ENCODE results near the gene ENTREP1. TPM values are rescaled to one million over a fixed set of nuclear protein-coding genes. Genes with fewer than 3 reads are reported as not detected.
A peak's percentile ranks its signal among the peaks of the same experiment; 100 is the strongest.
"Not testable (repeated sequence)": the region's sequence is repeated elsewhere in the genome, so short reads cannot be mapped to it uniquely, and the experiment has no call there.

The ENTREP1 gene, protein sequence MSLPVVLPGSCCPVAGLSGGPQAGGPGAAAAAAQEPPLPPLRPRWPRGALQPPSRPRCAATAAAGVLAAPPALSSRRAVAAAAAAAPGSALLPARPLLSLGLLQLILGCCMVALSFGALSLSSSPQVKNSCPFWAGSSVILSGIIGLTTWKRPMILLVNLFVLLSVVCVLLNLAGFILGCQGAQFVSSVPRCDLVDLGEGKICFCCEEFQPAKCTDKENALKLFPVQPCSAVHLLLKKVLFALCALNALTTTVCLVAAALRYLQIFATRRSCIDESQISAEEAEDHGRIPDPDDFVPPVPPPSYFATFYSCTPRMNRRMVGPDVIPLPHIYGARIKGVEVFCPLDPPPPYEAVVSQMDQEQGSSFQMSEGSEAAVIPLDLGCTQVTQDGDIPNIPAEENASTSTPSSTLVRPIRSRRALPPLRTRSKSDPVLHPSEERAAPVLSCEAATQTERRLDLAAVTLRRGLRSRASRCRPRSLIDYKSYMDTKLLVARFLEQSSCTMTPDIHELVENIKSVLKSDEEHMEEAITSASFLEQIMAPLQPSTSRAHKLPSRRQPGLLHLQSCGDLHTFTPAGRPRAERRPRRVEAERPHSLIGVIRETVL
- polyA plus RNA-seq (2013, experiment 1 of 2; ENCODE audit: insufficient read length), result 0.16 TPM
- polyA plus RNA-seq (2013, experiment 2 of 2; ENCODE audit: insufficient read length), result 1.6 TPM

DNA sequence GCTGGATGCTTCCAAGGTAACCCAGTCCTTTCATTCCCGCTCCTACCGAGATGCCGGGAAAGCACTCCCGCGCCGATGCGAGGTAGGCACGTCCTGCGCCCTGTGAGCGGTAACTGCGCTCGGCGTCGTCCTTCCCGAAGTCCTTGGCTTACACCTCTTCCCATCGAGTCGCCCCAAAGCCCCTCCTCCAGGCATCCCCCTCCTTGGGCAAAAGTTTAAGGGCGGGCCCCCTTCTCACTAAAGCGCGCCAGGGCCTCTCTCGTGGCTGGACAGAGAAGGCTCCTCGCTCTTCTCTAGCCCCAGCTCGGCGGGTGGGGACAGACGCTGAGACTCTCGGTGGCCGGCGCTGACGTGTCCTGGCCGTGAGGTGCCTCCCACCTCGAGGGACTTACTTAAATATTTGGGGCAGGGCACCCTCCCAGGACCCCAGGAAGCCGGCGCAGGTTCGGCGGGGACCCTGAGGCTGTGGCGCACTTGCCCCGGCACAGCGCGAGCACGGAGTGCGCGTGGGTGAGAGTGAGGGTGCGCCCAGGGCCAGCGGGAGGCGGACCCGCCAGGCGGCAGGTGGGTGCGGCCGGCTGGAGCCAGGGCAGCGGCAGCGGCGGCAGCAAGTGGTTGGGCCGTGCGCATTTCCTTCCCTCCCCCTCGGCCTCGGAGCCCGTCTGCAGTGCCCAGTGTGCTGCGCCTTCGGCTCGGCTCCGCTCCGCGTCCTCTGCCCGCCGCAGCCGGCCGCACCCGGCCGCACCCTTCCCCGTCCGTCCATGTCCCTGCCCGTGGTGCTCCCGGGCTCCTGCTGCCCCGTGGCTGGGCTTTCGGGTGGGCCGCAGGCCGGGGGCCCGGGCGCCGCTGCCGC is at the start of gene ENTREP1:
Gene ENTREP1, plus strand, starts transcription at position 667 of the 853 bp plus-strand sequence. Its CDS starts 95 bp downstream, at position 762.
- peak; percentile 35 for DNase-seq

DNA sequence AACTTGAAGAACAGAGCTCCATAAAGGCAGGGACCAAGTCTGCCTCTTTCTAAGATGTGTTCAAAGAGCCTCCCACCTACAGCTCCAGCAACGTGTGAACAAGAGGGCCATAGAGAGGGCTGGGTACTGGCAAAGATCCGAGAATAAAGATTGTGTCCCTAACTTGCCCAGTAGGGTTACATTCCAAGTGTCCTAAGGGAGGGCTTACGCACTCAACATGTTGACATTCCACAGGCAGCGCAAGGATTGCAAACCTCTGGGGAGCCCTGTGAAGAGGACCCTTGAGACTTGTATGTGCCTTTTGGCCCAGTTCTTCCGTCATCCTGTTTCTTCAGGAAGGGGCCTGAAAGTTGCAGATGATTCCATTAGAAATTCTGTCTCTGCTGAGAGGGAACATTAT is 48.2 kb upstream of the ENTREP1 start:
- DNase-seq, result peak; percentile 32

DNA sequence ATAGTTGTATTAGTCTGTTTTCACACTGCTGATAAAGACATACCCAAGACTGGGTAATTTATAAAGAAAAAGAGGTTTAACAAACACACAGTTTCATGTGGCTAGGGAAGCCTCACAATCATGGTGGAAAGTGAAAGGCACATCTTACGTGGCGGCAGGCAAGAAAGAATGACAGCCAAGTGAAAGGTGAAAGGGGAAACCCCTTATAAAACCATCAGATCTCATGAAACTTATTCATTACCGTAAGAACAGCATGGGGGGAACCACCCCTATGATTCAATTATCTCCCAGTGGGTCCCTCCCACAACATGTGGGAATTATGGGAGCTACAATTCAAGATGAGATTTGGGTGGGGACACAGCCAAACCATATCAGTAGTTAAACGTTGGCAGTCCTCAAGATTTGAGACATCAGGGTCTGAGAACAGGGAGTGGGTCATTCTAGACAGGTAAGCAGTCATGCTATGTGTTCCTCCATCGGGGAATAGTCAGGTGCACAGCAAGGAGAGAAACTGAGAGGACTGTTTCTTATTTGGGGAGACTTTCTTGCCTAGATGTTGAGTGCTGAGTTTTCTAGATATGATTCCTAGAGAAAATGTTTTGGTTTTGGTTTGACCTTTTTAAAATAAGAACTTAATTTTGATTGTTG is 45.8 kb upstream of the ENTREP1 start:
- no peak for DNase-seq

DNA sequence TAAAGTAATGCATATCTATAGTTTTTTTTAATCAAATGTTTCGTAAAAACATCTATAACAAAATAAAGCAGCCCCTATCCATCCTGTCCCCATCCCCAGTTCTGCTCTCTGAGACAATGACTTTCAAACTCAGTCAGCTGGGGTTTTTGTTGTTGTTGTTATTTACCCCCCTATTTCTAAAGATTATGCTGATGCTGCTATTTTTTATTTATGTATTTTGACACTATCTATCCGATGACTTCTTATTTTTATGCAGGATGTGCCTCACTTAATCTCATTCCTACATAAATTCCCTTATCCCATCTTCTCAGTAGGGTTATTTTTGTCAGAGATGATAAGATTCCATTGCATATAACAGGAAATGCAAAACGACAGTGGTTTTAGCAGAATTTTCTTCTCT is 45.3 kb upstream of the ENTREP1 start:
- no peak for DNase-seq

DNA sequence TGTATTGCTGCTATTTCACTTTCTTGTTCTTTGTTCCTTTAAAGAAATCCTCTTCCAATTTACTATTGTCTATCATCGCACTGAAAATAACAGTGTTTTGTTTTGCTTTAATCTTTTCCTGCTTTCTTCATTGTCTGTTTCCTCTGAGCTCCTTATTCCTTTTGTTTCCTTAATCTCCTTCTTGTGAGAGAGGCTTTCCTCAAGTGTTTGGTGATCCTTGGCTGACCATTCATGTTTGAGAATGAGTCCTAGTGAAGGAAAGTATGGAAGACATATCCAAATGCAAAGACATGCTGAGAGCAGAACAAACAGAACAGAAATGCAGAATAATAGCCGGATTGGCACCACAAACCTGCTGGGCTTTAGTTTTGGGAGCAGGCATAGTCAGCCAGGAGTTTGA is 42.0 kb upstream of the ENTREP1 start:
- no peak for DNase-seq

DNA sequence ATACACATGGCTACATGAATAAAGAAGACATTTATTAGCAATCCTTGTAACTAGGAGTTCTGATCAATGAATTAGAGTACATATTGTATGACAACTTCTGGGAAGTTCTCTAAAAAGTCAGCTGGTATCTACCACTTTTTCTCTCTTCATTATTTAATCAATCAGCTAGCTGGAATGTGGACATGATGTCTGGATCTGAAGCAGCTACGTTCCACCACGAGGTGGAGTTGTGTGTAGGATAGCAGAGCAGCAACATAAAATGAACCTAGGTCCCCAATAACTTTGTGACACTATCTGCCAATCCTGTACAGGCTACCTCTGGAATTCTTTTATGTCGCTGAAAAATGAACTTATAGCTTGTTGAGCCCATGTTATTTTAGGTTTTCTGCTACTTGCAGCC is 32.9 kb upstream of the ENTREP1 start:
- DNase-seq, result no peak

DNA sequence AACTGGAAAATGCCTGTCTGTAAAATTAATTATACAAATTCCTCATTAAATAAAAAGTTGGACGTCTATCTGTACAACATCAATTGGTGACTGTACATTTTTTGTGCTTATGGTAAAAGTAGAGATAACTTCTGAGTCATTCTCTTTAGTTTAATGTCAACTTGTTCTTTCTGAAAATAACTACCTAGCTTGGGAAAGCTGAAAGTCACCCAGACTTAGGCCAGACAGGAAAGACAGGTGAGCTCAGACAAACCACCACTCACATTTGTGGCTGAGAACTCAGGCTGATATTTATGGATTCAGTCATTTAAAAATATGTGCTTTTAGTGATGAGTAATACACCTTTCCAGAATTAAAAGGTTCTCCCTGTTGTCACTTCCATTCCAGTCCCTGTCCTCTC is 31.9 kb upstream of the ENTREP1 start:
- no peak for DNase-seq

DNA sequence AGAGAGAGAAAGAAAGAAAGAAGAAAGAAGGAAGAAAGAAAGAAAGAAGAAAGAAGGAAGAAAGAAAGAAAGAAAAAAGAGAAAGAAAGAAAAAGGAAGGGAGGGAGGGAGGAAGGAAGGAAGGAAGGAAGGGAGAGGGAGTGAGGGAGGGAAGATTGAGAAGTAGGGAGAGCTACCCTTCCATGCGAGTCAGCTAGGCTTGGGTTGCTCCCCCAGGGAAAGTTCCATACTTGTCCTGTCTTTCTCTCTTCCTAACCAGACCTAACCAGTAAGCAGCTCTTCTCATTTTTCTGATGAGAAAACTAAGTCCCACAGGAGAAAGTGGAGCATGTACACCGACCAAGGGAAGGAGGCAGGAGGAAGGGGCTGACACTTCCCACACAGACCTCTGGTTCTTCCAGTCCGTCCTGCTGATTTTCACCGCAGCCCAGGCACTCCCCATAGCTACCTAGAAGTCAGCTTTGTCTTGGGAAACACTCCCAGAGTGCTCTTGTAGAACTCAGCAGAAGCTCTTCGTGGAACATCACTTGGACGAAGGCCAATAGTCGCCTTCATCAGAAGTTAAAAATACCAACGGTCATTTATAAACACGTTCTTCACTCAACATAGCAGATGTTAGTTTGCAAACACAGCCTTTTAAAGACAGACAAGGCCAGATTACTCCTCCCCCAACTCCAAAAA is 29.0 kb upstream of the ENTREP1 start:
- no peak for DNase-seq

DNA sequence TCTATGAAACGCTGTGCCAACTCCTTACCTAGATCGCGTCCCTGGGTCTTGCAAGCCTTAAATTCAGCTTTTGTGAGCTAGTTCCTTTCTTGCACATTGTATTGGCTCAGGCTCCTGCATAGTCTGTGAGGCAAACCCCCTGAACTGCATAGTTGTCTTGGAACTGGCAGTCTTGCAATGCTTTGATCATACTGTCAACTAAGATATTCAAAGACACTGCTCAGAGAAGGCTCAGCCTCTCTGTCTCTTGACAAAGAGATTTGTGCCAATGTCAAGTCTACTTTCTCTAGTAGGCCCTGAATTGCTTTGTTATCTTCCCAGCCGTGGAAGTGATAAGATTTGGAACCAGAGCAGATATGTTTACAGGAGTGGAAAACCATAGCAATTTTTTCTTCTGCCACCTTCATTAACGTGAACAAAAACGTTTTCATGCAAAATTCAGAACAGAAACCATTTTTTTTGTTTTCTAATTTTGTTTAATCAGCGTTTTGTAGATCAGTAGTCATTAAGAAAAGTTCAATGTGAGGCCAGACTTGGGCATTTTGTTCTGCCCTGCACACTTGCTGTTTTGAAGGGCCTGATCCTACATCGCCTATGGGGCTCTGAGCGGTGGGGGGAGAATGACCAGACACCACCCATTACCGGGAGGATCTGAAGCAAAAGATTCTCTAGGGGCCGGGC is 27.6 kb upstream of the ENTREP1 start:
- no peak for DNase-seq

DNA sequence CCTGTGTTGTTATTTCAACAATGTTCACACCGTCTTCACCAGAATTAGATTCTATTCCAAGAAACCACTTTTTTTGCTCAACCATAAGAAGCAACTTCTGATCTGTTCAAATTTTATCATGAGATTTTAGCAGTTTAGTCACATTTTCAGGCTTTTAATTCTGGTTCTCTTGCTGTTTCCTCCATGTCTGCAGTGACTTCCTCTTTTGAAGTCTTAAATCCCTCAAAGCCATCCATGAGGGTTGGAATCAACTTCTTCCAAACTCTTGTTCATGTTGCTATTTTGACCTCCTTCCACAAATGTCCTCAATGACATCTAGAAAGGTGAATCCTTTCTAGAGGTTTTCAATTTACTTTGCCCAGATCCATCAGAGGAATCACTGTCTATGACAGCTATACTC is 25.7 kb upstream of the ENTREP1 start:
- DNase-seq, result no peak

DNA sequence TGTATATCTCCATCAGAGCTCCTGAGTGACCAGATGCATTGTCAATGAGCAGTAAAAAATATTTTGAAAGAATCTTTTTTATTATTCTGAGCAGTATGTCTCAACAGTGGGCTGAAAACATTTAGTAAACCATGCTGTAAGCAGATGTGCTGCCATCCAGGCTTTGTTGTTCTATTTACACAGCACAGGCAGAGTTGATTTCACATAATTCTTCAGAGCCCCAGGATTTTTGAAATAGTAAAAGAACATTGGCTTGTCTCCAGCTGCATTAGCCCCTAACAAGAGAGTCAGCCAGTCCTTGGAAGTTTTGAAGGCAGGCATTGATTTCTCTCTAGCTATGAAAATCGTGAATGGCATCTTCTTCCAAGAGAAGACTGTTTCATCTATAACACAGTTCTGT is 25.2 kb upstream of the ENTREP1 start:
- DNase-seq, result no peak

DNA sequence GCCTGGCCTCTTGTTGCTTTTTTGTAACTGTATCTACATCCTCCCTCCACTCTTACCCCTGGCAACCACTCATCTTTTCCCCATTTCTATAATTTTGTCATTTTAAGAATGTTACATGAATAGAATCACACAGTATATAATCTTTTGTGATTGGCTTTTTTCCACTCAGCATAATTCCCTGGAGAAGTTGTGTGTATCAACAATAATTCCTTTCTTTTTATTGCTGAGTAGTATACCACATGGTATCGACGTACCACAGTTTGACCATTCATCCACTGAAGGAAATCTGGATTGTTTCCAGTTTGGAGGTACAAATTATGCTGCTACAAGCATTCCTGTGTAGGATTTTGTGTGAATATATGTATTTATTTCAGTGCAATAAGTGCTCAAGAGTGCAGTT is 21.7 kb upstream of the ENTREP1 start:
- DNase-seq, result no peak

DNA sequence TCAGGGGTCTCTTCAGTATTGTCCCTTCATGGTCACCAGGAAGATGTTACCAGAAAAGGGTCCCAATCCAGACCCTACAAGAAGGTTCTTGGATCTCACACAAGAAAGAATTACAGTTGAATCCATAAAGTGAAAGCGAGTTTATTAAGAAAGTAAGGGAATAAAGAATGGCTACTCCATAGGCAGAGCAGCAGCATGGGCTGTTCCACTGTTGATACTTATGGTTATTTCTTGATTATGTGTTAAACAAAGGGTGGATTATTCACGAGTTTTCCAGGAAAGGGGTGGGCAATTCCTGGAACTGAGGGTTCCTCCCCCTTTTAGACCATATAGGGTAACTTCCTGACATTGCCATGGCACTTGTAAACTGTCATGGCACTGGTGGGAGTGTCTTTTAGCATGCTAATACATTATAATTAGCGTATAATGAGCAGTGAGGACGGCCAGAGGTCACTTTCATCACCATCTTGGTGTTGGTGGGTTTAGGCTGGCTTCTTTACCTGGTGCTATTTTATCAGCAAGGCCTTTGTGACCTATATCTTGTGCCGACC is 18.0 kb upstream of the ENTREP1 start:
- DNase-seq, result not testable (repeated sequence)

DNA sequence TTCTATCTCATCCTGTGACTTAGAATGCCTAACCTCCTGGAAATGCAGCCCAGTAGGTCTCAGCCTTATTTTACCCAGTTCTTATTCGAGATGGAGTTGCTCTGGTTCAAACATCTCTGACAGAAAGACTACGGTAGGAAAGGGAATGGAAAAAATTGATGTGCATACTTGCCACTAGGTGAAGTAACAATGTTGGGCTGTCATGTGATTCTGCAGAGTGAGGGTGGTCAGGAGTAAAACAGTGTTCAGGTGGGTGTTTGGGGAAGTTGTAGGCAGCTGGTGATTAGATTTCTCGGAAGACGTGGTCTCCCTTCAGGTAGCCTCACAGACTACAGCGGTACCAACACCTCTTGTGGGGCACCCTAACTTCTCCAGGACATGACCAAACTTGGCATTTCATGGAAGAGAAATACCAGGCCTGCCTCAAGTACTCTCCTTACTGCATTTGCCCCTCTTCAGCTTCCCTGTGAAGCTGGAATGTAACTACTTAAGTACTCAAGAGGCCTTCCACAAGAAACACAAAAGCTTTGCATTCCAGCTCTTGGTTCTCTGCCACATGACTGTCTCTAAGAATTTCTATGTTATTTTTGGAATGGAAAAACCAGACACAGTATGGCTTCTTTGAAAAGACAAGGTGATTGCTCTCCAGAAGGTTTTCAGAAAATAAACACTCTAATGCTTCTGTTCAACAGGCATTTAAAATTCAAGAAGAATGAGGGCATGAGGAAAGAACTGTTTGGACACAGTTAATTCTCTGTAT is 17.4 kb upstream of the ENTREP1 start:
- peak; percentile 92 for DNase-seq

DNA sequence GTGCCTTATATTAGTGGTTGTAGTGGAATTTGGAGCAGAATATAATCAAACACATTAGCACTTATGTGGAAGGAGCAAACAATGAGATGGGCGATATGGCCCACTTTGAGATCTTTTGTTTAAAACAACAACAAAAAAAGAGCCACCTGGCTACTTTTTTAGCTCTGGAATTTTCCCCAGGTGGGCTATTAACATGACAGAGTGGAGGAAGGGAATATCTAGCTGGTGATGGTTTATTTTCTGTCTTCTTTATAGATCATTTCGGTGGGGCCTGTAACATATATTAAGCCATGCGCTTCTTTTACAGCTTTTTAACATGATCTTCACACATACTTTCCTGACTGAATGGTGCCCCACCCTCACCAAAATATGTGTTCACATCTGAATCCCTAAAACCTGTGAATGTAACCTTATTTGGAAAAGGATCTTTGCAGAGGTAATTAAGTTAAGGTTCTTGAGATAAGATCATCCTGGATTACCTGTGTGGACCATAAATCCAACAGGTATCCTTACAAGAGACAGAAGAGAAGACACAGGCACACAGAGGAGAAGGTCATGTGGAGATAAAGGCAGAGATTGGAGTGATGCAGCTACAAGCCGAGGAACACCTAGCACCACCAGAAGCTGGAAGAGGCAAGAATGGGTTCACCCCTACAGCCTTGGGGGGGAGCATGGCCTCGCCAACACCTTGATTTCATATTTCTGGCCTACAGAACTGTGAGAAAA is 16.6 kb upstream of the ENTREP1 start:
- no peak for DNase-seq

DNA sequence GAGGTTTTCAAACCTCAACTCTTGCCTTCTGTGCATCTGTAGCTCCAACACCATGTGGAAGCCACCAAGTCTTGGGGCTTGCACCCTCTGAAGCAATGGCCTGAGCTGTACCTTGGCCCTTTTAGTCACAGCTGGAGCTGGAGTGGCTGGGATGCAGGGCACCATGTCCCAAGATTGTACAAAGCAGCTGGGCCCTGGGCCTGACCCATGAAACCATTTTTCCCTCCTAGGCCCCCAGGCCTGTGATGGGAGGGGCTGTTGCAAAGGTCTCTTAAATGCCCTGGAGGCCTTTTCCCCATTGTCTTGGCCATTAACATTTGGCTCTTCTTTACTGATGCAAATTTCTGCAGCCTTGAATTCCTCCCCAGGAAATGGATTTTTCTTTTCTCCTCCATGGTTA is 11.8 kb upstream of the ENTREP1 start:
- no peak for DNase-seq

DNA sequence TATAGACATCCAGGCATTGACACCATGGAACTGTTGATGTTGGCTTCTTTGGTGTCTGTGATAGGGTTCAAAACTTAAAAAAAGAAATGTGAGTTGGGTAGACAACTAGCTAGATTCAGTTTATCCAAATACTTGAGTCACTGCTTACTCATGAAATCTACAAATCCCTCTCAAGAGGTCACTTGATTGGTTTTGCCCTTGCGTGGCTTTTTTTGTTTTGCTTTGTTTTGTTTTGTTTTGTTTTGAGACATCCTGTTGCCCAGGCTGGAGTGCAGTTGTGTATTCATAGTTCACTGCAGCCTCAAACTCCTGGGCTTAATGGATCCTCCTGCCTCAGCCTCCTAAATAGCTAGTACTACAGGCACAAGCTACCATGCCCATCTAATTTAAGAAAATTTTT is 10.5 kb upstream of the ENTREP1 start:
- DNase-seq, result no peak

DNA sequence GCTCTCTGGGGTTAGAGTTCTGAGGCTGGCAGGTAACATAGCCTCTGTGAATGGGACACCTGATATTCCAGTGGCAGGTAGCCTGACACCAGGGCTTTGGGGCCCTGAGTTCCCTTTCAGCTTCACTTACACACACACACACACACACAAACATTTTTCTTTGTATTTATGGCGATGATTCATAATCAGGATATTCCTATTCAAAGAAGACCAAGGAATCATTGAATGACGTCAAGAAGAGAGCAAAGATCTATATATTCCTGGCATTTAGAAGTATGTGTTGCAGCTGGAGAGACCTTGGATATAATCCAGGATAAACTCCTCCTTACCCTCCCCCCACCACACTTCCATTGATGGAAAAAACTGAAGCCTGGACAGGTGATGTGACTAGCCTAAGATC is 7.9 kb upstream of the ENTREP1 start:
- peak; percentile 42 for DNase-seq

DNA sequence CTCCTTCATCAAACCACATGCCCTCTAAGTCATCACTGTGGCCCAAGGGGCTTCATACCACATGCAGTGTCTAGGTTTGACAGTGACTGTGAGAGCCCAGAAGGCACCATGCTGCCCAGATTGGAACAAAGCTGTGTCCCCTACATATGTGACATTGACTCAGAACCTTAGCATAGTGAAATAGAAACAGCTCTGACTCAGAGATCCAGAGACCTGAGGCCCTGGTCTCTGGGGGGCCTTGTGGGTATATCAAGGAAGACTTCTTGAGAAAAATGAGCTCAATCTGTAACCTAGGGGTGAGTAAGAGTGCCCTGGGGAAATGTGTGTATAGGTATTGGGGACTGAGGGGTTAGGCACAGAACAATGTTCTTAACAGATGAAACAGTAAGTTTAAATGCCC is 7.1 kb upstream of the ENTREP1 start:
- DNase-seq, result no peak
